H1 (cell line): Measurements from ENCODE around the gene F13B. TPM values are rescaled to one million over a fixed set of nuclear protein-coding genes. Genes with fewer than 3 reads are reported as not detected.

Experiments
- CHD7 ChIP-seq: fragments of 300-600 bp; sonication (generic); IDR thresholded peaks from 2 replicates; pipeline ENCODE4 v1.7.1; 2012; ENCODE audit warnings: low read length, moderate library complexity, mild to moderate bottlenecking, inconsistent platforms; ENCODE audit not compliant: insufficient replicate concordance
- EP300 ChIP-seq, 2 experiments: IDR thresholded peaks; 1 replicate in 1 of 2; 2 replicates in 1 of 2; pipeline ENCODE4 v1.6.1; 2011 to 2012; ENCODE audit warnings: low read depth in 2 of 2, low read length in 2 of 2, mild to moderate bottlenecking in 2 of 2, borderline replicate concordance in 1 of 2, inconsistent platforms in 1 of 2, moderate library complexity in 1 of 2
- HDAC2 ChIP-seq, 2 experiments: fragments of 300-600 bp in 1 of 2; sonication (generic) in 1 of 2; IDR thresholded peaks; 2 replicates each; pipeline ENCODE4 v1.6.1; 2011 to 2012; ENCODE audit warnings: low read depth in 2 of 2, low read length in 2 of 2, mild to moderate bottlenecking in 2 of 2, moderate library complexity in 2 of 2, borderline replicate concordance in 1 of 2, inconsistent platforms in 1 of 2
- KDM4A ChIP-seq: IDR thresholded peaks from one replicate; pipeline ENCODE4 v1.7.1; 2012; ENCODE audit warnings: low read depth, mild to moderate bottlenecking, moderate library complexity, low read length, inconsistent platforms; ENCODE audit not compliant: severe bottlenecking
- NANOG ChIP-seq: IDR thresholded peaks from 2 replicates; pipeline ENCODE4 v1.6.1; 2011; ENCODE audit warnings: low read length, low read depth, mild to moderate bottlenecking, inconsistent platforms; ENCODE audit not compliant: insufficient read depth, poor library complexity, severe bottlenecking
- RAD21 ChIP-seq, 2 experiments: IDR thresholded peaks in 1 of 2; conservative IDR thresholded peaks in 1 of 2; 2 replicates each; pipeline ENCODE4 v1.6.1; 2011; ENCODE audit warnings: low read depth in 2 of 2, low read length in 2 of 2, improper control_type of control experiment in 1 of 2, inconsistent platforms in 1 of 2, mild to moderate bottlenecking in 1 of 2, moderate library complexity in 1 of 2
- RFX5 ChIP-seq: IDR thresholded peaks from 2 replicates; pipeline ENCODE4 v1.6.1; 2011; ENCODE audit warnings: low read depth, low read length, improper control_type of control experiment, borderline replicate concordance
- SP1 ChIP-seq: IDR thresholded peaks from 2 replicates; pipeline ENCODE4 v1.6.1; 2011; ENCODE audit warnings: low read depth, low read length
- TEAD4 ChIP-seq: IDR thresholded peaks from 2 replicates; pipeline ENCODE4 v1.6.1; 2012; ENCODE audit warnings: low read depth, low read length, inconsistent platforms, mixed read lengths
- polyA plus RNA-seq, 7 experiments: library from polyadenylated mRNA; depleted of rRNA in 3 of 7; stranded (reverse) in 5 of 7; unstranded in 2 of 7; fragments of >200 nt in 5 of 7; fragments of 200-250 nt in 2 of 7; gene quantifications; 1 replicate in 5 of 7; 2 replicates in 1 of 7; 4 replicates in 1 of 7; pipeline versions ENCODE4 v1.2.1 to v1.2.3, GENCODE V29; 2011 to 2013; ENCODE audit warnings: missing spikeins in 2 of 7, mixed read lengths in 2 of 7
- total RNA-seq: library from RNA; stranded (reverse); fragmentation: NEBNext Ultra II Directional; extraction: Animal tissue kit (Norgen Biotek cat#: 25700); gene quantifications from 2 replicates; pipeline ENCODE4 v1.2.1, GENCODE V29; 2021

Gene F13B
- total and polyA plus RNA-seq, 2 of the 8 experiments (the other 6 are each of a cell fraction or from before 2014, with no cell fraction given) = not detected

DNA sequence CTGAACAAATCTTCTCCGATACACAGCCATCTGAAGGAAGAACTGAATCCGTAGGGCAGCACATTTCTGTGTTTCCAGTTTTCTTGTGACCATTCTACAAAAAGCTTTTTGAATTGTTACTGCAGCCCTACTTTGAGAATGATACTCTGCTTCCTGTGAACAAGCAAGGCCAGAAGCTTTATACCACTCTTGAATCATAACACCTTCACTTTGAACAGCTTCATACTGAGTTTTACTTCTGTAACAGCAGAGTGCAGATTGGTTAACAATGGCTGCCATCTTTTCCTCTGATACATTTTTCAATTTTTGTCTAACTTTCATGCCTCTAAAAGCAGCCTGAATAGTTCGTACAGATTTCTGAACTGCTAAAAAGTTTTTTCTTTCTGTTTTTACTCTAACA lies 33.6 kb upstream of the F13B start (continued):
- TF ChIP-seq CHD7 (no peak), TEAD4 (no peak), SP1 (no peak), RAD21 (IDR thresholded peaks at IDR 0.05 in 1 of 2, conservative IDR thresholded peaks at IDR 0.05 in 1 of 2; ENCODE audit: low read depth in 2 of 2, low read length in 2 of 2) (no peak), NANOG (no peak), KDM4A (no peak), HDAC2 (IDR thresholded peaks at IDR 0.05; ENCODE audit: borderline replicate concordance in 1 of 2, low read depth in 2 of 2, low read length in 2 of 2) (no peak), EP300 (IDR thresholded peaks at IDR 0.05; ENCODE audit: borderline replicate concordance in 1 of 2, low read depth in 2 of 2, low read length in 2 of 2) (no peak), RFX5 (no peak)
